ENCODE results near the gene PAIP2.

GRCh38 chr5:139386050-139386438 lies 44.4 kb downstream of the PAIP2 start:
- TF ChIP-seq CTCF (IDR thresholded peaks at IDR 0.05) (no peak), POLR2A (IDR thresholded peaks at IDR 0.05) (no peak)

Data from testis (tissue), 2 donors.